Liver (tissue), 9 donors: ENCODE data around the gene FUBP1. TPM values are rescaled to one million over a fixed set of nuclear protein-coding genes. Genes with fewer than 3 reads are reported as not detected.

ENCODE experiments used
- DNase-seq: peaks from one replicate; pipeline ENCODE4 v3.0.0-alpha.2; 2017; ENCODE audit warnings: low spot score
- H3K27ac ChIP-seq, 2 donors: one replicate each; pipeline ENCODE4 v1.7.0; 2013; ENCODE audit warnings: inconsistent platforms in 2 of 2, low read length in 2 of 2, control low read depth in 1 of 2, low read depth in 1 of 2, mild to moderate bottlenecking in 1 of 2
- H3K27me3 ChIP-seq, 4 donors: one replicate each; pipeline versions ENCODE4 v1.6.1 to v1.7.0; 2013; ENCODE audit warnings: low read length in 3 of 4, inconsistent platforms in 1 of 4, mild to moderate bottlenecking in 1 of 4, moderate library complexity in 1 of 4; ENCODE audit not compliant: control insufficient read depth in 4 of 4, insufficient read depth in 4 of 4
- H3K36me3 ChIP-seq, 4 donors: one replicate each; pipeline versions ENCODE4 v1.6.1 to v1.7.0; 2013; ENCODE audit warnings: low read length in 3 of 4, mild to moderate bottlenecking in 3 of 4, low read depth in 1 of 4, moderate library complexity in 1 of 4; ENCODE audit not compliant: control insufficient read depth in 4 of 4, insufficient read depth in 3 of 4
- H3K4me1 ChIP-seq, 4 donors: one replicate each; pipeline versions ENCODE4 v1.6.1 to v1.7.0; 2013; ENCODE audit warnings: low read length in 3 of 4, mild to moderate bottlenecking in 3 of 4, moderate library complexity in 1 of 4; ENCODE audit not compliant: control insufficient read depth in 4 of 4, insufficient read depth in 4 of 4
- H3K4me3 ChIP-seq, 3 donors: one replicate each; pipeline versions ENCODE4 v1.6.1 to v1.7.0; 2013; ENCODE audit warnings: low read length in 3 of 3, control low read depth in 1 of 3, low read depth in 1 of 3, mild to moderate bottlenecking in 1 of 3
- H3K9ac ChIP-seq, 2 donors: one replicate each; pipeline ENCODE4 v1.7.0; 2013; ENCODE audit warnings: low read length in 2 of 2, mild to moderate bottlenecking in 2 of 2, moderate library complexity in 2 of 2, control low read depth in 1 of 2, low read depth in 1 of 2
- H3K9me3 ChIP-seq, 4 donors: one replicate each; pipeline versions ENCODE4 v1.6.1 to v1.7.0; 2013; ENCODE audit warnings: low read length in 3 of 4; ENCODE audit not compliant: control insufficient read depth in 4 of 4
- EGR1 ChIP-seq, 2 donors: IDR thresholded peaks; 2 replicates each; pipeline ENCODE4 v1.6.1; 2016 to 2018; ENCODE audit warnings: antibody characterized with exemption in 2 of 2, low read depth in 2 of 2
- FOXA1 ChIP-seq: IDR thresholded peaks from 2 replicates; pipeline ENCODE4 v1.6.1; 2016; ENCODE audit warnings: antibody characterized with exemption
- FOXA2 ChIP-seq: IDR thresholded peaks from 2 replicates; pipeline ENCODE4 v1.6.1; 2016; ENCODE audit warnings: antibody characterized with exemption
- GABPA ChIP-seq, 2 donors: IDR thresholded peaks in 1 of 2; conservative IDR thresholded peaks in 1 of 2; 2 replicates each; pipeline ENCODE4 v1.6.1; 2016; ENCODE audit warnings: antibody characterized with exemption in 2 of 2, mild to moderate bottlenecking in 1 of 2, moderate library complexity in 1 of 2
- HNF4A ChIP-seq, 2 donors: conservative IDR thresholded peaks; 2 replicates each; pipeline ENCODE4 v1.6.1; 2016; ENCODE audit warnings: antibody characterized with exemption in 2 of 2, mild to moderate bottlenecking in 2 of 2
- HNF4G ChIP-seq: IDR thresholded peaks from 2 replicates; pipeline ENCODE4 v1.6.1; 2016; ENCODE audit warnings: antibody characterized with exemption
- JUND ChIP-seq, 2 donors: IDR thresholded peaks; 2 replicates each; pipeline ENCODE4 v1.6.1; 2016; ENCODE audit warnings: antibody characterized with exemption in 2 of 2
- NR2F2 ChIP-seq: IDR thresholded peaks from 2 replicates; pipeline ENCODE4 v1.6.1; 2016; ENCODE audit warnings: antibody characterized with exemption
- RAD21 ChIP-seq, 2 donors: IDR thresholded peaks; 2 replicates each; pipeline ENCODE4 v1.6.1; 2016; ENCODE audit warnings: antibody characterized with exemption in 2 of 2, mild to moderate bottlenecking in 2 of 2
- RXRA ChIP-seq, 2 donors: IDR thresholded peaks; 2 replicates each; pipeline ENCODE4 v1.6.1; 2017 to 2018; ENCODE audit warnings: antibody characterized with exemption in 2 of 2, mild to moderate bottlenecking in 1 of 2
- SP1 ChIP-seq: IDR thresholded peaks from 2 replicates; pipeline ENCODE4 v1.6.1; 2018; ENCODE audit warnings: antibody characterized with exemption, mild to moderate bottlenecking
- TAF1 ChIP-seq: conservative IDR thresholded peaks from 2 replicates; pipeline ENCODE4 v1.6.1; 2016; ENCODE audit warnings: antibody characterized with exemption, mild to moderate bottlenecking
- YY1 ChIP-seq: IDR thresholded peaks from 2 replicates; pipeline ENCODE4 v1.6.1; 2016; ENCODE audit warnings: antibody characterized with exemption, mild to moderate bottlenecking
- WGBS: extraction: QIAGEN DNeasy Blood & Tissue Kit; methylation state at CpG from one replicate; pipeline ENCODE4 v1.1.7; 2013; 5-methylcytosine and 5-hydroxymethylcytosine counted together
- polyA plus RNA-seq, 2 donors: library from polyadenylated mRNA; stranded (reverse) in 1 of 2; unstranded in 1 of 2; fragments of 200-250 nt in 1 of 2; fragments of >200 nt in 1 of 2; fragmentation: Nextera tagmentation in 1 of 2; extraction: Ambion mirVana in 1 of 2; gene quantifications; one replicate each; pipeline versions ENCODE4 v1.2.1 to v1.2.3, GENCODE V29; 2013 to 2015
- total RNA-seq, 2 donors: library from RNA; depleted of rRNA; stranded (reverse); fragments of >200 nt; gene quantifications; one replicate each; pipeline ENCODE4 v1.2.3, GENCODE V29; 2014
- TF ChIP-seq, protein P1 (sequence below): IDR thresholded peaks from 2 replicates; pipeline ENCODE4 v1.6.1; 2016; ENCODE audit warnings: antibody characterized with exemption
- TF ChIP-seq, protein P2 (sequence below): IDR thresholded peaks from 2 replicates; pipeline ENCODE4 v1.6.1; 2016; ENCODE audit warnings: antibody characterized with exemption, mild to moderate bottlenecking
- TF ChIP-seq, protein P3 (sequence below): IDR thresholded peaks from 2 replicates; pipeline ENCODE4 v1.6.1; 2016; ENCODE audit warnings: antibody characterized with exemption
- TF ChIP-seq, protein P4 (sequence below): IDR thresholded peaks from 2 replicates; pipeline ENCODE4 v1.6.1; 2016; ENCODE audit warnings: antibody characterized with exemption
- TF ChIP-seq, protein P5 (sequence below): fragments of 150-350 bp; IDR thresholded peaks from 2 replicates; pipeline ENCODE4 v1.5.1; 2017; ENCODE audit warnings: improper control_type of control experiment, low read depth, low read length; ENCODE audit not compliant: missing input control
- donor health status: healthy.
- donor health status: healthy.
- donor health status: healthy.
- donor health status: healthy.
- donor health status: healthy.

The FUBP1 gene
- total and polyA plus RNA-seq, 4 donors, result 16.3 to 97.4 (median 47.2) TPM

DNA sequence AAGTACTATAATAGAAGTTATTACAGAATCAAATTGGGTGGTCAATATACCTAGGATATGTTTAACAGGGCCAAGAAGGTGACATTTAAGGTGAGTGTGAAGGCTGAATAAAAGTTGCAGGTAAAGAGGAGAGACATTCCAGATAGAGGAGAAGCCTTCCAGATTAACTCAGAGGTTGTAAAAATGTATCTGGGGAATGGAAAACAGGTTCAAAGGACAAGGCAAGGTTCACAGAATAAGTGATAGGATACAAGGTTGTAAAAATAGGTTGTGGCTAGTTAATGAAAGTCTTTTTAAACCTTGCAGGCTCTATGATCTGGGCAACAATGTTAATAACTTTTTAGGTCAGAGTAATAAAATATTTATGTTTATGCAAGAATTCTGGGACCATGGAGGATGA, 40.2 kb downstream of the FUBP1 start:
- Histone ChIP-seq H3K27ac (no peak overlapping the region), H3K36me3 (peaks cover 0 to 12% (median 4%) of the 10 kb centered on the region in 4 donors), H3K4me3 (no peak overlapping the region), H3K9me3 (no peaks in the 10 kb centered on the region), H3K4me1 (no peaks in the 10 kb centered on the region), H3K27me3 (no peaks in the 10 kb centered on the region), H3K9ac (no peak overlapping the region)
- TF ChIP-seq, protein P1, sequence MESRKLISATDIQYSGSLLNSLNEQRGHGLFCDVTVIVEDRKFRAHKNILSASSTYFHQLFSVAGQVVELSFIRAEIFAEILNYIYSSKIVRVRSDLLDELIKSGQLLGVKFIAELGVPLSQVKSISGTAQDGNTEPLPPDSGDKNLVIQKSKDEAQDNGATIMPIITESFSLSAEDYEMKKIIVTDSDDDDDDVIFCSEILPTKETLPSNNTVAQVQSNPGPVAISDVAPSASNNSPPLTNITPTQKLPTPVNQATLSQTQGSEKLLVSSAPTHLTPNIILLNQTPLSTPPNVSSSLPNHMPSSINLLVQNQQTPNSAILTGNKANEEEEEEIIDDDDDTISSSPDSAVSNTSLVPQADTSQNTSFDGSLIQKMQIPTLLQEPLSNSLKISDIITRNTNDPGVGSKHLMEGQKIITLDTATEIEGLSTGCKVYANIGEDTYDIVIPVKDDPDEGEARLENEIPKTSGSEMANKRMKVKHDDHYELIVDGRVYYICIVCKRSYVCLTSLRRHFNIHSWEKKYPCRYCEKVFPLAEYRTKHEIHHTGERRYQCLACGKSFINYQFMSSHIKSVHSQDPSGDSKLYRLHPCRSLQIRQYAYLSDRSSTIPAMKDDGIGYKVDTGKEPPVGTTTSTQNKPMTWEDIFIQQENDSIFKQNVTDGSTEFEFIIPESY, result no peak
- TF ChIP-seq RAD21 (IDR thresholded peaks at IDR 0.05) (no peak), HNF4G (no peak), GABPA (IDR thresholded peaks at IDR 0.05 in 1 of 2, conservative IDR thresholded peaks at IDR 0.05 in 1 of 2) (no peak), HNF4A (conservative IDR thresholded peaks at IDR 0.05) (no peak), NR2F2 (no peak), TAF1 (no peak), EGR1 (IDR thresholded peaks at IDR 0.05; ENCODE audit: low read depth in 2 of 2) (no peak), YY1 (no peak), FOXA2 (no peak), SP1 (no peak), RXRA (IDR thresholded peaks at IDR 0.05) (no peak), JUND (IDR thresholded peaks at IDR 0.05) (no peak)
- TF ChIP-seq, protein P2, sequence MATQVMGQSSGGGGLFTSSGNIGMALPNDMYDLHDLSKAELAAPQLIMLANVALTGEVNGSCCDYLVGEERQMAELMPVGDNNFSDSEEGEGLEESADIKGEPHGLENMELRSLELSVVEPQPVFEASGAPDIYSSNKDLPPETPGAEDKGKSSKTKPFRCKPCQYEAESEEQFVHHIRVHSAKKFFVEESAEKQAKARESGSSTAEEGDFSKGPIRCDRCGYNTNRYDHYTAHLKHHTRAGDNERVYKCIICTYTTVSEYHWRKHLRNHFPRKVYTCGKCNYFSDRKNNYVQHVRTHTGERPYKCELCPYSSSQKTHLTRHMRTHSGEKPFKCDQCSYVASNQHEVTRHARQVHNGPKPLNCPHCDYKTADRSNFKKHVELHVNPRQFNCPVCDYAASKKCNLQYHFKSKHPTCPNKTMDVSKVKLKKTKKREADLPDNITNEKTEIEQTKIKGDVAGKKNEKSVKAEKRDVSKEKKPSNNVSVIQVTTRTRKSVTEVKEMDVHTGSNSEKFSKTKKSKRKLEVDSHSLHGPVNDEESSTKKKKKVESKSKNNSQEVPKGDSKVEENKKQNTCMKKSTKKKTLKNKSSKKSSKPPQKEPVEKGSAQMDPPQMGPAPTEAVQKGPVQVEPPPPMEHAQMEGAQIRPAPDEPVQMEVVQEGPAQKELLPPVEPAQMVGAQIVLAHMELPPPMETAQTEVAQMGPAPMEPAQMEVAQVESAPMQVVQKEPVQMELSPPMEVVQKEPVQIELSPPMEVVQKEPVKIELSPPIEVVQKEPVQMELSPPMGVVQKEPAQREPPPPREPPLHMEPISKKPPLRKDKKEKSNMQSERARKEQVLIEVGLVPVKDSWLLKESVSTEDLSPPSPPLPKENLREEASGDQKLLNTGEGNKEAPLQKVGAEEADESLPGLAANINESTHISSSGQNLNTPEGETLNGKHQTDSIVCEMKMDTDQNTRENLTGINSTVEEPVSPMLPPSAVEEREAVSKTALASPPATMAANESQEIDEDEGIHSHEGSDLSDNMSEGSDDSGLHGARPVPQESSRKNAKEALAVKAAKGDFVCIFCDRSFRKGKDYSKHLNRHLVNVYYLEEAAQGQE, result no peak
- TF ChIP-seq, protein P3, sequence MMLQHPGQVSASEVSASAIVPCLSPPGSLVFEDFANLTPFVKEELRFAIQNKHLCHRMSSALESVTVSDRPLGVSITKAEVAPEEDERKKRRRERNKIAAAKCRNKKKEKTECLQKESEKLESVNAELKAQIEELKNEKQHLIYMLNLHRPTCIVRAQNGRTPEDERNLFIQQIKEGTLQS, result no peak
- TF ChIP-seq, protein P4, sequence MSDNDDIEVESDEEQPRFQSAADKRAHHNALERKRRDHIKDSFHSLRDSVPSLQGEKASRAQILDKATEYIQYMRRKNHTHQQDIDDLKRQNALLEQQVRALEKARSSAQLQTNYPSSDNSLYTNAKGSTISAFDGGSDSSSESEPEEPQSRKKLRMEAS, result no peak
- TF ChIP-seq, protein P5, sequence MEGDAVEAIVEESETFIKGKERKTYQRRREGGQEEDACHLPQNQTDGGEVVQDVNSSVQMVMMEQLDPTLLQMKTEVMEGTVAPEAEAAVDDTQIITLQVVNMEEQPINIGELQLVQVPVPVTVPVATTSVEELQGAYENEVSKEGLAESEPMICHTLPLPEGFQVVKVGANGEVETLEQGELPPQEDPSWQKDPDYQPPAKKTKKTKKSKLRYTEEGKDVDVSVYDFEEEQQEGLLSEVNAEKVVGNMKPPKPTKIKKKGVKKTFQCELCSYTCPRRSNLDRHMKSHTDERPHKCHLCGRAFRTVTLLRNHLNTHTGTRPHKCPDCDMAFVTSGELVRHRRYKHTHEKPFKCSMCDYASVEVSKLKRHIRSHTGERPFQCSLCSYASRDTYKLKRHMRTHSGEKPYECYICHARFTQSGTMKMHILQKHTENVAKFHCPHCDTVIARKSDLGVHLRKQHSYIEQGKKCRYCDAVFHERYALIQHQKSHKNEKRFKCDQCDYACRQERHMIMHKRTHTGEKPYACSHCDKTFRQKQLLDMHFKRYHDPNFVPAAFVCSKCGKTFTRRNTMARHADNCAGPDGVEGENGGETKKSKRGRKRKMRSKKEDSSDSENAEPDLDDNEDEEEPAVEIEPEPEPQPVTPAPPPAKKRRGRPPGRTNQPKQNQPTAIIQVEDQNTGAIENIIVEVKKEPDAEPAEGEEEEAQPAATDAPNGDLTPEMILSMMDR, result no peak
- no peak for DNase-seq

DNA sequence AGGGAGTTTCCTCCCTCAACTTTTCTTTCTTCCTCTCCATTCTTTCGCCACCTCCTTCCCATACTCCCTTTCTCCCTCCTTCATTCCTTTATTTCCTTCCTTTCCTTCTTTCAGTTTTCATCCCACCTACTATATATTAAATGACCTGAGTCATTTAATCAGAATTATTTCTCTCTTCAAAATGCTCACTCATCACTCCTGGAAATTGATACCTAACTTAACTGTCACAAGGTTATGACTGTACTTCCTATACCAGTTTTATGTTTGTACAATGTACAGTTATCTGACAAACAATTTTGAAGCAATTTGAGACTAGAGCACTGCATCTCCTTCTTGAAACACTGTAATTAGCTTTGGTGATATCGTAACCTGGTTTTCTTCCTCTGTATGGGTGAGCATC, 49.1 kb downstream of the FUBP1 start:
- Histone ChIP-seq H3K36me3 (no peaks in the 10 kb centered on the region), H3K27ac (no peak overlapping the region), H3K27me3 (no peaks in the 10 kb centered on the region), H3K9me3 (no peaks in the 10 kb centered on the region), H3K9ac (no peak overlapping the region), H3K4me1 (no peaks in the 10 kb centered on the region), H3K4me3 (no peak overlapping the region)
- WGBS, result 98% methylated on average over 2 of the region's 2 CpGs
- no peak for DNase-seq
- no peak for TF ChIP-seq FOXA1
- TF ChIP-seq TAF1, result no peak
- TF ChIP-seq GABPA (IDR thresholded peaks at IDR 0.05 in 1 of 2, conservative IDR thresholded peaks at IDR 0.05 in 1 of 2), result no peak
- TF ChIP-seq RAD21 (IDR thresholded peaks at IDR 0.05), result no peak
- TF ChIP-seq NR2F2, result no peak
- no peak for TF ChIP-seq FOXA2
- TF ChIP-seq, protein P5, result no peak
- TF ChIP-seq, protein P2, result no peak
- TF ChIP-seq, protein P3, result no peak
- TF ChIP-seq YY1, result no peak
- no peak for TF ChIP-seq JUND (IDR thresholded peaks at IDR 0.05)
